HG02970 (cell line): ENCODE measurements around the gene TOX2.

Experiments used
- ATAC-seq: cut with Tn5 transposase; IDR thresholded peaks from one replicate; pipeline ENCODE4 v1.9.1; 2021; ENCODE audit warnings: mild to moderate bottlenecking, moderate library complexity, moderate number of reproducible peaks; ENCODE audit not compliant: unreplicated experiment, low FRiP score

The TOX2 gene

GRCh38 chr20:43992885-43993284, 78.2 kb downstream of the TOX2 start:
- no peak for ATAC-seq

- ATAC-seq: no peak
Measured at GRCh38 chr20:43993560-43993959, 78.9 kb downstream of the TOX2 start.

- ATAC-seq: no peak
Measured at GRCh38 chr20:43994486-43995100, 79.9 kb downstream of the TOX2 start.

GRCh38 chr20:43995645-43996044, 81.0 kb downstream of the TOX2 start:
- no peak for ATAC-seq

DNA sequence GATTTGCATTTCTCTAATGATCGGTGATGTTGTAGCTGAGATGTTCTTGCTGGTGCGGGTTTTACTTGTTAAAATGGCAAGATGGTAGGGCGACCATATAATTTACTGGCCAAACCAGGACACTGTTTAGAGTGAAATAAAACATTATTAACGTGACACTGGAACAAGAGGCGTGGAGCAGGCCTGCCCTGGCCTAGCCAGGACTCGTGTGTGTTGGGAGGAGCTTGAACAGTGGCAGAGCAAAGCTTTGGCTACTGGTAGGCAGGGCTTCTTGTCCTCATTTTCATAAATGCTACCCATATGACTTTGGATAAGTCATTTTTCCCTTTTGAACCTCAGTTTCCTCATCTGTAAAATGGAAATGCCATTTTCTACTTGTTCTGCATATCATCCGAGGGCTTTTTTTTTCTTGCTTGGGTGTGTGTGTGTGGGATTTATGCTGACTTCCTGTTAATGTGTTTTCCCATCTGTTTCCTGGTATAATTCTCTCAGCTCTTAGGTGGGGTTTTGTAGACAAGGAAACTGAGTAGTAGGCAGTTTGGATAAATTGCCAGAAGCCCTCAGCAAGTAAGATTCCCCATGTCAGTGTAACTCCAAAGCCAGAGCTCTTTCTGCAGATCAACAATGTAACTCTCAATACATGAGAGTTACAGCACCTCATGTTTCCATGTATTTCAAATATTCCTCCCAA, 81.7 kb downstream of the TOX2 start:
- no peak for ATAC-seq

DNA sequence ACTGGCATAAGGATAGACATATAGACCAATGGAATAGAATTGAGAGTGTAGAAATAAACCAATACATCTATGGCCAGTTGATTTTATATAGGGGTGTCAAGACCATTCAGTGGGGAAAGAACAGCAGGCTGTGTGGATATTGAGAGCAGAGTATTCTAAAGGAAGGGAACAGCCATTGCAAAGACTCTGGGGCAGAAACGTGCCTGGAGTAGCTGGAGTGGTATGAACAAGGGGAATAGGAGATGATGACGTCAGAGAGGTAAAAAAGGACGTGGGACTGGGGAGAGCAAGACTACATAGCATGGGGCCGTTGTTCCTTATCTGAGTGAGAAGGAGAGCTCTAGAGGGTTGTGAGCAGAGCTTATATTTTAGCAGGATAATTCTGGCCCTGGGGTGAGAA, 85.2 kb downstream of the TOX2 start:
- ATAC-seq: no peak

GRCh38 chr20:44001667-44002596, 87.3 kb downstream of the TOX2 start:
- no peak for ATAC-seq

- no peak for ATAC-seq
Measured at GRCh38 chr20:44002861-44003260, 88.2 kb downstream of the TOX2 start.

- no peak for ATAC-seq
Measured at GRCh38 chr20:44003609-44004008, 89.0 kb downstream of the TOX2 start.

DNA sequence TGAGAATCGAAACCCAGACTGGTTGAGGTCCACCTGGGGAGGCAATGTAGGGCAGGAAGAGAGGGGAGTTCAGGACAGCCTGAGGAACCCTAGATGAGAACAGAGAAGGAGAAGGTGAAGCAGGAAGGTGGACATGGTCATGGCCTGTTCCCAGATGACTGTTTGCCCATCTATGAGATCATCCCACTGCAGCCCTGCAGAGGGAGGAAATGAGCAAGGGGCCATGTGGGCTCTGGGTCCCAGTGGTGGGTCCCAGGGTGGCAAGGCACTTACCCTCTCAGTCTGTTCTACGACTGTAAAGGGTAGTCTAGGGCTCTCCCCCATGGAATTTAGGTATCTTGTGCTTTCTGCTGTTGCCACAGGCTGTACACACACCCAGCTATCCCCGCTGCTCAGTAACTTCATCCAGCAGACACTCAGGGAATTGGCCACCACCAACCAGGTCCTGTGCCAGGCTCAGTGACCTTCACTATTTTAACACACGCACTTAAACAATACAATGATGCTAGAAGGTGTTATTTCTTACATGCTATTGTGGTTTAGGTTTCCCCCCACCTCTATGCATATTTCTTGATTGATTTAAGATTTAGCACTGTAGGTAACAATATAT, 89.8 kb downstream of the TOX2 start:
- no peak for ATAC-seq

GRCh38 chr20:44005661-44006060, 91.0 kb downstream of the TOX2 start:
- ATAC-seq: no peak

- ATAC-seq: no peak
Measured at GRCh38 chr20:44006126-44006525, 91.5 kb downstream of the TOX2 start.

DNA sequence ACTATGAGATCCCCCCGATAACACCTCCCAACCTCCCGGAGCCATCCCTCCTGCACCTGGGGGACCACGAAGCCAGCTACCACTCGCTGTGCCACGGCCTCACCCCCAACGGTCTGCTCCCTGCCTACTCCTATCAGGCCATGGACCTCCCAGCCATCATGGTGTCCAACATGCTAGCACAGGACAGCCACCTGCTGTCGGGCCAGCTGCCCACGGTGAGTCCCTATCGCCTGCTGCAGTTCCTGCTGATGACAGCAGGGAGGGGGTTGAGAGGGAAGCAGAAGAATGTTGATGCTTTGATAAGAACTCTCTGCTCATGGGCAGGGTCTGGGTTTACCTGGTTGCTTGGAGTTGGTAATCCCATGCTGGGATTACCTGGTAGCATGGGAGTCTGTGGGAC, 91.9 kb downstream of the TOX2 start:
- ATAC-seq: no peak

- ATAC-seq: no peak
Measured at GRCh38 chr20:44008806-44009678, 94.4 kb downstream of the TOX2 start.

GRCh38 chr20:44009679-44009992, 95.0 kb downstream of the TOX2 start:
- no peak for ATAC-seq

GRCh38 chr20:44010162-44010704, 95.6 kb downstream of the TOX2 start:
- ATAC-seq: no peak

DNA sequence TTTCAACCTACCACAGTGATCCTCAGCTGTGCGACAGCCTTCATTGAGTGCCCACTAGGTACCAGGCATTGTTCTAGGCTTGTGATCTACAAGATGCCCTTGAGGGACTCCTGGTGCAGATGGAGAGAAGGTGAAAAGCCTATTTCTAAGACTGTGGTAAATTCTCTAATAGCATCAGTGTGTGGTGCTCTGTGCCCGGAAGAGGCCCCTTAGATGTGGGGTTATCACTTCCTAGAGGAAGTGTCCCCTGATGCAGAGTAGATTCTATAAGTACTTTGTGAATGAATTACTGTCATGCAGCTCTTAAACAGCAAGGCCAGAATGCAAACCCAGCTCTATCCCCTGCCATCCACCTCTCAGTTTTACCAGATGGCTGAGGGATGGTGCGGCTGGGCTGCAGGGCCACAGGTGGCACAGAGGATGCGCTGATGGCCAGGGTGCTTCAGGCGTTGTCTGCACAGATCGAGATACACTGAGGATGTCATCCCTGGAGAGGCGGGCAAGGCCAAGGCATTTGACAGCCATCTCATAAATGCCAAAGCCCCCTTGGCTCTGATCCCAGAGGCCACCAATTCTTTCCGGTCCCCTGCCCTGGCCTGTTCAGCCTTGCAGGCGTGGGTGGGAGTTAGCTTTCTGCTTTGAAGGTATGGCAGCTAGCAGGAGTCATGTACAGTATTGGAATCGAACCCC, 96.7 kb downstream of the TOX2 start:
- ATAC-seq: no peak

GRCh38 chr20:44012466-44013226, 98.0 kb downstream of the TOX2 start:
- ATAC-seq: no peak
